Liver (tissue), 9 donors: Measurements from ENCODE around the gene EDC3. TPM values are rescaled to one million over a fixed set of nuclear protein-coding genes. Genes with fewer than 3 reads are reported as not detected.

Experiments used
- DNase-seq: peaks from one replicate; pipeline ENCODE4 v3.0.0-alpha.2; 2017; ENCODE audit warnings: low spot score
- H3K27ac ChIP-seq, 2 donors: one replicate each; pipeline ENCODE4 v1.7.0; 2013; ENCODE audit warnings: inconsistent platforms in 2 of 2, low read length in 2 of 2, control low read depth in 1 of 2, low read depth in 1 of 2, mild to moderate bottlenecking in 1 of 2
- H3K27me3 ChIP-seq, 4 donors: one replicate each; pipeline versions ENCODE4 v1.6.1 to v1.7.0; 2013; ENCODE audit warnings: low read length in 3 of 4, inconsistent platforms in 1 of 4, mild to moderate bottlenecking in 1 of 4, moderate library complexity in 1 of 4; ENCODE audit not compliant: control insufficient read depth in 4 of 4, insufficient read depth in 4 of 4
- H3K36me3 ChIP-seq, 4 donors: one replicate each; pipeline versions ENCODE4 v1.6.1 to v1.7.0; 2013; ENCODE audit warnings: low read length in 3 of 4, mild to moderate bottlenecking in 3 of 4, low read depth in 1 of 4, moderate library complexity in 1 of 4; ENCODE audit not compliant: control insufficient read depth in 4 of 4, insufficient read depth in 3 of 4
- H3K4me1 ChIP-seq, 4 donors: one replicate each; pipeline versions ENCODE4 v1.6.1 to v1.7.0; 2013; ENCODE audit warnings: low read length in 3 of 4, mild to moderate bottlenecking in 3 of 4, moderate library complexity in 1 of 4; ENCODE audit not compliant: control insufficient read depth in 4 of 4, insufficient read depth in 4 of 4
- H3K4me3 ChIP-seq, 3 donors: one replicate each; pipeline versions ENCODE4 v1.6.1 to v1.7.0; 2013; ENCODE audit warnings: low read length in 3 of 3, control low read depth in 1 of 3, low read depth in 1 of 3, mild to moderate bottlenecking in 1 of 3
- H3K9ac ChIP-seq, 2 donors: one replicate each; pipeline ENCODE4 v1.7.0; 2013; ENCODE audit warnings: low read length in 2 of 2, mild to moderate bottlenecking in 2 of 2, moderate library complexity in 2 of 2, control low read depth in 1 of 2, low read depth in 1 of 2
- H3K9me3 ChIP-seq, 4 donors: one replicate each; pipeline versions ENCODE4 v1.6.1 to v1.7.0; 2013; ENCODE audit warnings: low read length in 3 of 4; ENCODE audit not compliant: control insufficient read depth in 4 of 4
- ATF3 ChIP-seq: IDR thresholded peaks from 2 replicates; pipeline ENCODE4 v1.6.1; 2016; ENCODE audit warnings: antibody characterized with exemption
- CTCF ChIP-seq: fragments of 150-350 bp; IDR thresholded peaks from 2 replicates; pipeline ENCODE4 v1.5.1; 2017; ENCODE audit warnings: improper control_type of control experiment, low read depth, low read length; ENCODE audit not compliant: missing input control
- EGR1 ChIP-seq, 2 donors: IDR thresholded peaks; 2 replicates each; pipeline ENCODE4 v1.6.1; 2016 to 2018; ENCODE audit warnings: antibody characterized with exemption in 2 of 2, low read depth in 2 of 2
- FOXA1 ChIP-seq: IDR thresholded peaks from 2 replicates; pipeline ENCODE4 v1.6.1; 2016; ENCODE audit warnings: antibody characterized with exemption
- FOXA2 ChIP-seq: IDR thresholded peaks from 2 replicates; pipeline ENCODE4 v1.6.1; 2016; ENCODE audit warnings: antibody characterized with exemption
- HNF4A ChIP-seq, 2 donors: conservative IDR thresholded peaks; 2 replicates each; pipeline ENCODE4 v1.6.1; 2016; ENCODE audit warnings: antibody characterized with exemption in 2 of 2, mild to moderate bottlenecking in 2 of 2
- HNF4G ChIP-seq: IDR thresholded peaks from 2 replicates; pipeline ENCODE4 v1.6.1; 2016; ENCODE audit warnings: antibody characterized with exemption
- JUND ChIP-seq, 2 donors: IDR thresholded peaks; 2 replicates each; pipeline ENCODE4 v1.6.1; 2016; ENCODE audit warnings: antibody characterized with exemption in 2 of 2
- MAX ChIP-seq: IDR thresholded peaks from 2 replicates; pipeline ENCODE4 v1.6.1; 2016; ENCODE audit warnings: antibody characterized with exemption
- NR2F2 ChIP-seq: IDR thresholded peaks from 2 replicates; pipeline ENCODE4 v1.6.1; 2016; ENCODE audit warnings: antibody characterized with exemption
- RAD21 ChIP-seq, 2 donors: IDR thresholded peaks; 2 replicates each; pipeline ENCODE4 v1.6.1; 2016; ENCODE audit warnings: antibody characterized with exemption in 2 of 2, mild to moderate bottlenecking in 2 of 2
- REST ChIP-seq: IDR thresholded peaks from 2 replicates; pipeline ENCODE4 v1.6.1; 2016; ENCODE audit warnings: antibody characterized with exemption, mild to moderate bottlenecking
- RXRA ChIP-seq, 2 donors: IDR thresholded peaks; 2 replicates each; pipeline ENCODE4 v1.6.1; 2017 to 2018; ENCODE audit warnings: antibody characterized with exemption in 2 of 2, mild to moderate bottlenecking in 1 of 2
- SP1 ChIP-seq: IDR thresholded peaks from 2 replicates; pipeline ENCODE4 v1.6.1; 2018; ENCODE audit warnings: antibody characterized with exemption, mild to moderate bottlenecking
- TAF1 ChIP-seq: conservative IDR thresholded peaks from 2 replicates; pipeline ENCODE4 v1.6.1; 2016; ENCODE audit warnings: antibody characterized with exemption, mild to moderate bottlenecking
- YY1 ChIP-seq: IDR thresholded peaks from 2 replicates; pipeline ENCODE4 v1.6.1; 2016; ENCODE audit warnings: antibody characterized with exemption, mild to moderate bottlenecking
- ZBTB33 ChIP-seq: IDR thresholded peaks from 2 replicates; pipeline ENCODE4 v1.6.1; 2016; ENCODE audit warnings: antibody characterized with exemption
- WGBS: extraction: QIAGEN DNeasy Blood & Tissue Kit; methylation state at CpG from one replicate; pipeline ENCODE4 v1.1.7; 2013; 5-methylcytosine and 5-hydroxymethylcytosine counted together
- polyA plus RNA-seq, 2 donors: library from polyadenylated mRNA; stranded (reverse) in 1 of 2; unstranded in 1 of 2; fragments of 200-250 nt in 1 of 2; fragments of >200 nt in 1 of 2; fragmentation: Nextera tagmentation in 1 of 2; extraction: Ambion mirVana in 1 of 2; gene quantifications; one replicate each; pipeline versions ENCODE4 v1.2.1 to v1.2.3, GENCODE V29; 2013 to 2015
- total RNA-seq, 2 donors: library from RNA; depleted of rRNA; stranded (reverse); fragments of >200 nt; gene quantifications; one replicate each; pipeline ENCODE4 v1.2.3, GENCODE V29; 2014
- donor health status: healthy.
- donor health status: healthy.
- donor health status: healthy.
- donor health status: healthy.
- donor health status: healthy.

The EDC3 gene
- total and polyA plus RNA-seq, 4 donors: 5.8 to 9.5 (median 7.4) TPM

GRCh38 chr15:74709892-74710291 lies 14.1 kb upstream of the EDC3 start:
- no peak for TF ChIP-seq ATF3
- TF ChIP-seq ZBTB33: no peak
- TF ChIP-seq JUND (IDR thresholded peaks at IDR 0.05): no peak
- TF ChIP-seq MAX: no peak
- no peak for TF ChIP-seq RAD21 (IDR thresholded peaks at IDR 0.05)
- no peak for TF ChIP-seq YY1
- no peak for TF ChIP-seq RXRA (IDR thresholded peaks at IDR 0.05)
- TF ChIP-seq HNF4G: no peak
- TF ChIP-seq TAF1: no peak
- no peak for TF ChIP-seq FOXA2
- TF ChIP-seq EGR1 (IDR thresholded peaks at IDR 0.05; ENCODE audit: low read depth in 2 of 2): no peak
- no peak for TF ChIP-seq NR2F2
- no peak for TF ChIP-seq SP1
- no peak for TF ChIP-seq FOXA1
- H3K9ac ChIP-seq: no peak overlapping the region
- H3K36me3 ChIP-seq: no peaks in the 10 kb centered on the region
- no peaks in the 10 kb centered on the region for H3K4me1 ChIP-seq
- H3K9me3 ChIP-seq: no peaks in the 10 kb centered on the region
- no peak for DNase-seq
- 67% methylated on average over 3 of the region's 3 CpGs for WGBS
- no peak overlapping the region for H3K27ac ChIP-seq
- no peak overlapping the region for H3K4me3 ChIP-seq
- H3K27me3 ChIP-seq: no peaks in the 10 kb centered on the region

GRCh38 chr15:74709011-74709410 lies 13.2 kb upstream of the EDC3 start:
- Histone ChIP-seq H3K27ac (no peak overlapping the region), H3K4me3 (no peak overlapping the region), H3K9me3 (no peaks in the 10 kb centered on the region), H3K36me3 (no peaks in the 10 kb centered on the region), H3K9ac (no peak overlapping the region), H3K27me3 (no peaks in the 10 kb centered on the region), H3K4me1 (no peaks in the 10 kb centered on the region)
- 59% methylated on average over 1 of the region's 1 CpG for WGBS
- no peak for DNase-seq
- no peak for TF ChIP-seq JUND (IDR thresholded peaks at IDR 0.05)
- no peak for TF ChIP-seq FOXA2
- TF ChIP-seq ZBTB33: no peak
- no peak for TF ChIP-seq HNF4A (conservative IDR thresholded peaks at IDR 0.05)
- no peak for TF ChIP-seq SP1
- TF ChIP-seq EGR1 (IDR thresholded peaks at IDR 0.05; ENCODE audit: low read depth in 2 of 2): no peak
- TF ChIP-seq YY1: no peak
- TF ChIP-seq MAX: no peak
- no peak for TF ChIP-seq HNF4G
- TF ChIP-seq RAD21 (IDR thresholded peaks at IDR 0.05): no peak
- TF ChIP-seq ATF3: no peak
- no peak for TF ChIP-seq CTCF
- TF ChIP-seq TAF1: no peak
- TF ChIP-seq REST: no peak
- TF ChIP-seq NR2F2: no peak
